HEK293 (cell line): ENCODE measurements around the gene ADAMTSL5.

Source experiments
- GLIS1 ChIP-seq: fragments of 450-650 bp; formaldehyde crosslinking; IDR thresholded peaks from 2 replicates; pipeline ENCODE4 v1.5.1; 2016; ENCODE audit warnings: missing biosample characterization, missing genetic modification characterization
- KLF8 ChIP-seq: fragments of 450-650 bp; formaldehyde crosslinking; IDR thresholded peaks from 2 replicates; pipeline ENCODE4 v1.5.1; 2016; ENCODE audit warnings: missing biosample characterization, missing genetic modification characterization
- SCRT1 ChIP-seq: fragments of 450-650 bp; formaldehyde crosslinking; IDR thresholded peaks from 2 replicates; pipeline ENCODE4 v1.5.1; 2016; ENCODE audit warnings: missing biosample characterization, missing genetic modification characterization, borderline replicate concordance
- WT1 ChIP-seq: fragments of 450-650 bp; formaldehyde crosslinking; IDR thresholded peaks from 2 replicates; pipeline ENCODE4 v1.5.1; 2016; ENCODE audit warnings: missing biosample characterization, missing genetic modification characterization
- YY1 ChIP-seq: fragments of 450-650 bp; formaldehyde crosslinking; IDR thresholded peaks from 2 replicates; pipeline ENCODE4 v1.5.1; 2018; ENCODE audit warnings: missing biosample characterization, missing genetic modification characterization
- ZFP41 ChIP-seq: fragments of 450-650 bp; formaldehyde crosslinking; IDR thresholded peaks from 2 replicates; pipeline ENCODE4 v1.5.1; 2016; ENCODE audit warnings: missing biosample characterization, missing genetic modification characterization, borderline replicate concordance
- ZNF114 ChIP-seq: fragments of 450-650 bp; formaldehyde crosslinking; IDR thresholded peaks from 2 replicates; pipeline ENCODE4 v1.5.0; 2017; ENCODE audit warnings: missing biosample characterization, missing genetic modification characterization
- ZNF140 ChIP-seq: fragments of 450-650 bp; formaldehyde crosslinking; IDR thresholded peaks from 2 replicates; pipeline ENCODE4 v1.5.1; 2016; ENCODE audit warnings: missing biosample characterization, missing genetic modification characterization
- ZNF174 ChIP-seq: fragments of 450-650 bp; formaldehyde crosslinking; IDR thresholded peaks from 2 replicates; pipeline ENCODE4 v1.5.0; 2017; ENCODE audit warnings: missing biosample characterization, mild to moderate bottlenecking, missing genetic modification characterization
- ZNF175 ChIP-seq: fragments of 450-650 bp; formaldehyde crosslinking; IDR thresholded peaks from 2 replicates; pipeline ENCODE4 v1.5.1; 2016; ENCODE audit warnings: missing biosample characterization, missing genetic modification characterization
- ZNF266 ChIP-seq: fragments of 450-650 bp; formaldehyde crosslinking; IDR thresholded peaks from 2 replicates; pipeline ENCODE4 v1.5.1; 2016; ENCODE audit warnings: missing biosample characterization, missing genetic modification characterization, low read depth
- ZNF311 ChIP-seq: fragments of 450-650 bp; formaldehyde crosslinking; IDR thresholded peaks from 2 replicates; pipeline ENCODE4 v1.5.1; 2017; ENCODE audit warnings: missing biosample characterization, missing genetic modification characterization, borderline replicate concordance
- ZNF350 ChIP-seq: fragments of 450-650 bp; formaldehyde crosslinking; IDR thresholded peaks from 2 replicates; pipeline ENCODE4 v1.5.0; 2017; ENCODE audit warnings: missing biosample characterization, mild to moderate bottlenecking, missing genetic modification characterization
- ZNF426 ChIP-seq: fragments of 450-650 bp; formaldehyde crosslinking; IDR thresholded peaks from 2 replicates; pipeline ENCODE4 v1.5.1; 2017; ENCODE audit warnings: missing biosample characterization, missing genetic modification characterization, mild to moderate bottlenecking, inconsistent platforms, moderate library complexity
- ZNF433 ChIP-seq: fragments of 450-650 bp; formaldehyde crosslinking; IDR thresholded peaks from 2 replicates; pipeline ENCODE4 v1.5.1; 2016; ENCODE audit warnings: missing biosample characterization, missing genetic modification characterization, low read depth
- ZNF610 ChIP-seq: fragments of 450-650 bp; formaldehyde crosslinking; IDR thresholded peaks from 2 replicates; pipeline ENCODE4 v1.5.1; 2016; ENCODE audit warnings: missing biosample characterization, missing genetic modification characterization, borderline replicate concordance
- ZNF670 ChIP-seq: fragments of 450-650 bp; formaldehyde crosslinking; IDR thresholded peaks from 2 replicates; pipeline ENCODE4 v1.5.1; 2016; ENCODE audit warnings: missing biosample characterization, missing genetic modification characterization, low read depth
- ZNF677 ChIP-seq: fragments of 450-650 bp; IDR thresholded peaks from 2 replicates; pipeline ENCODE4 v1.5.0; 2018; ENCODE audit warnings: missing biosample characterization, mild to moderate bottlenecking, missing genetic modification characterization, moderate library complexity
- ZNF707 ChIP-seq: fragments of 450-650 bp; formaldehyde crosslinking; IDR thresholded peaks from 2 replicates; pipeline ENCODE4 v1.5.1; 2016; ENCODE audit warnings: missing biosample characterization, missing genetic modification characterization
- TF ChIP-seq, protein P1 (sequence below): fragments of 450-650 bp; formaldehyde crosslinking; IDR thresholded peaks from 2 replicates; pipeline ENCODE4 v1.5.1; 2016; ENCODE audit warnings: missing biosample characterization, missing genetic modification characterization
- TF ChIP-seq, protein P2 (sequence below): fragments of 450-650 bp; formaldehyde crosslinking; IDR thresholded peaks from 2 replicates; pipeline ENCODE4 v1.5.1; 2016; ENCODE audit warnings: missing biosample characterization, missing genetic modification characterization
- TF ChIP-seq, protein P3 (sequence below): fragments of 450-650 bp; formaldehyde crosslinking; IDR thresholded peaks from 2 replicates; pipeline ENCODE4 v1.5.1; 2016; ENCODE audit warnings: missing biosample characterization, missing genetic modification characterization
- TF ChIP-seq, protein P4 (sequence below): fragments of 450-650 bp; formaldehyde crosslinking; IDR thresholded peaks from 2 replicates; pipeline ENCODE4 v1.5.1; 2016; ENCODE audit warnings: missing biosample characterization, missing genetic modification characterization

The ADAMTSL5 gene

DNA sequence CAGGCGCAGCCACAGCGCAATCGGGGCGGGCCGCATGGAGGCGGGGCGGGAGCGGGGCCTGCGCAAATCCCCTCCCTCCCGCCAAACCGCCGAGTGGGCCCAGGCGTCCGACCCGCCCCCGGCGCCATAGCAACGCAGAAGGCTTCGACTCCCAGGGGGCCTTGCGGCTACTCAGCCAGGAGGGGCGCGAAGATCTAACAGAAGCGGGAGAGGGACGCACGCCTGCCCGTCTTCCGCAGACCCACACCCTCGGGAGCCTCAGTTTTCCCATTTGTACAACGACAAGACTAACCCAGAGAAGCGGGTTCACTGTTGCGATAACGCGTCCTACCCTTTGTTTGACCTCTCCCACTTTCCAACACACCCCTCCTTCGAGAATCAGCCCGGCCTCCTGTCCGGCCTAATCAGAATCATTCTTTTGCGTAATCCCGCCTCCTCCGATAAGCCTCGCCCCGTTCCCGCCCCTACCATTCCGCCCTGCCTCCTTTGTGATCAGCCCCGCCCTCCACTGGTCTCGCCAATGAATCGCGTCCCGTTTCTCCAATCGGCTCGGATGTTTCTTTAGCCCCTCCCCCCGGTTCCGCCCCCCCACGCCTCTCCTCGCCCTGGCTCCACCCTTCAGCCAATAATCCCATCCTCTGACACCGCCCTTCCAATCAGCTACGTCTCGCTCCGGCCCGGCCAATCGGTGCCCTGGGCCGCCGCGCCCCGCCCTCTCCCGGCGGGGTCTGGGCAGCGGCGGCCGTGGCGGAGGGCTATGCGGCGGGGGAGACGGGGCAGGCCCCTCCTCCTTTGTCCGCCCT lies 22.3 kb downstream of the ADAMTSL5 start, which contains the start of gene PCSK4 (continued):
- TF ChIP-seq ZNF140 (tag by site-specific recombination) (no peak), ZNF175 (tag by site-specific recombination) (no peak), ZNF114 (tag by site-specific recombination) (no peak), ZFP41 (no peak), ZNF610 (tag by site-specific recombination) (0 out of 2 replicates have a peak, but pooled peaks have one; percentile 43), YY1 (tag by site-specific recombination) (no peak), ZNF670 (tag by site-specific recombination) (no peak), ZNF311 (no peak), GLIS1 (peak; percentile 38; the same call in 1 of the 2 replicates), ZNF426 (no peak), KLF8 (tag by site-specific recombination) (peak; percentile 99), ZNF174 (tag by site-specific recombination) (no peak), ZNF350 (no peak), WT1 (no peak; the same call in none of the 2 replicates), ZNF707 (tag by site-specific recombination) (no peak), SCRT1 (tag by site-specific recombination) (no peak), ZNF266 (tag by site-specific recombination) (no peak), ZNF433 (tag by site-specific recombination) (no peak), ZNF677 (tag by site-specific recombination) (no peak)
- TF ChIP-seq, protein P1, sequence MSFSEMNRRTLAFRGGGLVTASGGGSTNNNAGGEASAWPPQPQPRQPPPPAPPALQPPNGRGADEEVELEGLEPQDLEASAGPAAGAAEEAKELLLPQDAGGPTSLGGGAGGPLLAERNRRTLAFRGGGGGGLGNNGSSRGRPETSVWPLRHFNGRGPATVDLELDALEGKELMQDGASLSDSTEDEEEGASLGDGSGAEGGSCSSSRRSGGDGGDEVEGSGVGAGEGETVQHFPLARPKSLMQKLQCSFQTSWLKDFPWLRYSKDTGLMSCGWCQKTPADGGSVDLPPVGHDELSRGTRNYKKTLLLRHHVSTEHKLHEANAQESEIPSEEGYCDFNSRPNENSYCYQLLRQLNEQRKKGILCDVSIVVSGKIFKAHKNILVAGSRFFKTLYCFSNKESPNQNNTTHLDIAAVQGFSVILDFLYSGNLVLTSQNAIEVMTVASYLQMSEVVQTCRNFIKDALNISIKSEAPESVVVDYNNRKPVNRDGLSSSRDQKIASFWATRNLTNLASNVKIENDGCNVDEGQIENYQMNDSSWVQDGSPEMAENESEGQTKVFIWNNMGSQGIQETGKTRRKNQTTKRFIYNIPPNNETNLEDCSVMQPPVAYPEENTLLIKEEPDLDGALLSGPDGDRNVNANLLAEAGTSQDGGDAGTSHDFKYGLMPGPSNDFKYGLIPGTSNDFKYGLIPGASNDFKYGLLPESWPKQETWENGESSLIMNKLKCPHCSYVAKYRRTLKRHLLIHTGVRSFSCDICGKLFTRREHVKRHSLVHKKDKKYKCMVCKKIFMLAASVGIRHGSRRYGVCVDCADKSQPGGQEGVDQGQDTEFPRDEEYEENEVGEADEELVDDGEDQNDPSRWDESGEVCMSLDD: no peak
- TF ChIP-seq, protein P2, sequence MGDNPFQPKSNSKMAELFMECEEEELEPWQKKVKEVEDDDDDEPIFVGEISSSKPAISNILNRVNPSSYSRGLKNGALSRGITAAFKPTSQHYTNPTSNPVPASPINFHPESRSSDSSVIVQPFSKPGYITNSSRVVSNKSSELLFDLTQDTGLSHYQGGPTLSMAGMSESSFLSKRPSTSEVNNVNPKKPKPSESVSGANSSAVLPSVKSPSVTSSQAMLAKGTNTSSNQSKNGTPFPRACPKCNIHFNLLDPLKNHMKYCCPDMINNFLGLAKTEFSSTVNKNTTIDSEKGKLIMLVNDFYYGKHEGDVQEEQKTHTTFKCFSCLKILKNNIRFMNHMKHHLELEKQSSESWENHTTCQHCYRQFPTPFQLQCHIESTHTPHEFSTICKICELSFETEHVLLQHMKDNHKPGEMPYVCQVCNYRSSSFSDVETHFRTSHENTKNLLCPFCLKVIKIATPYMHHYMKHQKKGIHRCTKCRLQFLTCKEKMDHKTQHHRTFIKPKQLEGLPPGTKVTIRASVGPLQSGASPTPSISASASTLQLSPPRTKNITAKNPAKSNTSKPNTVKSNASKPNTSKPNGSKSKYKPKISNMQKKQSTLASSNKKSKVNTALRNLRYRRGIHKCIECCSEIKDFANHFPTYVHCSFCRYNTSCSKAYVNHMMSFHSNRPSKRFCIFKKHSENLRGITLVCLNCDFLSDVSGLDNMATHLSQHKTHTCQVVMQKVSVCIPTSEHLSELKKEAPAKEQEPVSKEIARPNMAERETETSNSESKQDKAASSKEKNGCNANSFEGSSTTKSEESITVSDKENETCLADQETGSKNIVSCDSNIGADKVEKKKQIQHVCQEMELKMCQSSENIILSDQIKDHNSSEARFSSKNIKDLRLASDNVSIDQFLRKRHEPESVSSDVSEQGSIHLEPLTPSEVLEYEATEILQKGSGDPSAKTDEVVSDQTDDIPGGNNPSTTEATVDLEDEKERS (tag by site-specific recombination): no peak
- TF ChIP-seq, protein P3, sequence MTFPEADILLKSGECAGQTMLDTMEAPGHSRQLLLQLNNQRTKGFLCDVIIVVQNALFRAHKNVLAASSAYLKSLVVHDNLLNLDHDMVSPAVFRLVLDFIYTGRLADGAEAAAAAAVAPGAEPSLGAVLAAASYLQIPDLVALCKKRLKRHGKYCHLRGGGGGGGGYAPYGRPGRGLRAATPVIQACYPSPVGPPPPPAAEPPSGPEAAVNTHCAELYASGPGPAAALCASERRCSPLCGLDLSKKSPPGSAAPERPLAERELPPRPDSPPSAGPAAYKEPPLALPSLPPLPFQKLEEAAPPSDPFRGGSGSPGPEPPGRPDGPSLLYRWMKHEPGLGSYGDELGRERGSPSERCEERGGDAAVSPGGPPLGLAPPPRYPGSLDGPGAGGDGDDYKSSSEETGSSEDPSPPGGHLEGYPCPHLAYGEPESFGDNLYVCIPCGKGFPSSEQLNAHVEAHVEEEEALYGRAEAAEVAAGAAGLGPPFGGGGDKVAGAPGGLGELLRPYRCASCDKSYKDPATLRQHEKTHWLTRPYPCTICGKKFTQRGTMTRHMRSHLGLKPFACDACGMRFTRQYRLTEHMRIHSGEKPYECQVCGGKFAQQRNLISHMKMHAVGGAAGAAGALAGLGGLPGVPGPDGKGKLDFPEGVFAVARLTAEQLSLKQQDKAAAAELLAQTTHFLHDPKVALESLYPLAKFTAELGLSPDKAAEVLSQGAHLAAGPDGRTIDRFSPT (tag by site-specific recombination): no peak
- TF ChIP-seq, protein P4, sequence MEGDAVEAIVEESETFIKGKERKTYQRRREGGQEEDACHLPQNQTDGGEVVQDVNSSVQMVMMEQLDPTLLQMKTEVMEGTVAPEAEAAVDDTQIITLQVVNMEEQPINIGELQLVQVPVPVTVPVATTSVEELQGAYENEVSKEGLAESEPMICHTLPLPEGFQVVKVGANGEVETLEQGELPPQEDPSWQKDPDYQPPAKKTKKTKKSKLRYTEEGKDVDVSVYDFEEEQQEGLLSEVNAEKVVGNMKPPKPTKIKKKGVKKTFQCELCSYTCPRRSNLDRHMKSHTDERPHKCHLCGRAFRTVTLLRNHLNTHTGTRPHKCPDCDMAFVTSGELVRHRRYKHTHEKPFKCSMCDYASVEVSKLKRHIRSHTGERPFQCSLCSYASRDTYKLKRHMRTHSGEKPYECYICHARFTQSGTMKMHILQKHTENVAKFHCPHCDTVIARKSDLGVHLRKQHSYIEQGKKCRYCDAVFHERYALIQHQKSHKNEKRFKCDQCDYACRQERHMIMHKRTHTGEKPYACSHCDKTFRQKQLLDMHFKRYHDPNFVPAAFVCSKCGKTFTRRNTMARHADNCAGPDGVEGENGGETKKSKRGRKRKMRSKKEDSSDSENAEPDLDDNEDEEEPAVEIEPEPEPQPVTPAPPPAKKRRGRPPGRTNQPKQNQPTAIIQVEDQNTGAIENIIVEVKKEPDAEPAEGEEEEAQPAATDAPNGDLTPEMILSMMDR (tag by site-specific recombination): no peak
